GM23338 (cell line): Measurements from ENCODE around the gene TRIAP1. TPM values are rescaled to one million over a fixed set of nuclear protein-coding genes. Genes with fewer than 3 reads are reported as not detected.

Experiments
- ATAC-seq: fragments of 200-7000 bp; cut with Tn5 transposase; 3 replicates; pipeline ENCODE4 v1.9.1; 2020
- DNase-seq: peaks from one replicate; pipeline ENCODE4 v3.0.0-alpha.2; 2015; ENCODE audit warnings: low spot score
- H2AFZ ChIP-seq: fragments of 200-600 bp; sonication (generic); 2 replicates; pipeline ENCODE4 v1.8.0; 2016; ENCODE audit warnings: antibody characterized with exemption, mild to moderate bottlenecking, moderate library complexity
- H3F3A ChIP-seq: fragments of 200-600 bp; sonication (generic); replicated peaks from 2 replicates; pipeline ENCODE4 v1.8.0; 2017; ENCODE audit warnings: antibody characterized with exemption, mixed run types, low read depth
- H3K27ac ChIP-seq: fragments of 200-600 bp; sonication (generic); 2 replicates; pipeline ENCODE4 v1.6.1; 2016; ENCODE audit warnings: low read depth
- H3K27me3 ChIP-seq: fragments of 200-600 bp; sonication (generic); 2 replicates; pipeline ENCODE4 v1.8.0; 2016; ENCODE audit warnings: mild to moderate bottlenecking, mixed run types, moderate library complexity; ENCODE audit not compliant: insufficient read depth
- H3K36me3 ChIP-seq: fragments of 200-600 bp; sonication (generic); 2 replicates; pipeline ENCODE4 v1.8.0; 2016; ENCODE audit warnings: mild to moderate bottlenecking; ENCODE audit not compliant: insufficient read depth
- H3K4me1 ChIP-seq: fragments of 200-600 bp; sonication (generic); 2 replicates; pipeline ENCODE4 v1.8.0; 2016; ENCODE audit warnings: mild to moderate bottlenecking, moderate library complexity; ENCODE audit not compliant: insufficient read depth
- H3K4me2 ChIP-seq: fragments of 200-600 bp; sonication (generic); 2 replicates; pipeline ENCODE4 v1.7.1; 2017; ENCODE audit warnings: mixed run types
- H3K4me3 ChIP-seq: fragments of 200-600 bp; sonication (generic); 2 replicates; pipeline ENCODE4 v1.6.1; 2016; ENCODE audit warnings: mixed run types
- H3K79me2 ChIP-seq: fragments of 200-600 bp; sonication (generic); replicated peaks from 2 replicates; pipeline ENCODE4 v1.8.0; 2017; ENCODE audit warnings: mild to moderate bottlenecking; ENCODE audit not compliant: insufficient read depth
- H3K9me2 ChIP-seq: fragments of 200-600 bp; sonication (generic); 2 replicates; pipeline ENCODE4 v1.8.0; 2017; ENCODE audit not compliant: insufficient read depth
- H4K20me1 ChIP-seq: fragments of 200-600 bp; sonication (generic); replicated peaks from 2 replicates; pipeline ENCODE4 v1.8.0; 2017; ENCODE audit warnings: mild to moderate bottlenecking; ENCODE audit not compliant: insufficient read depth
- H3K27ac Mint-ChIP-seq: 2 replicates; pipeline ENCODE4 v1.8.0; 2020; ENCODE audit warnings: inconsistent platforms, mild to moderate bottlenecking, moderate library complexity, mixed read lengths
- H3K27me3 Mint-ChIP-seq: 3 replicates; pipeline ENCODE4 v1.8.0; 2022; ENCODE audit warnings: low read depth, mild to moderate bottlenecking, moderate library complexity, mixed read lengths, inconsistent platforms; ENCODE audit not compliant: insufficient read depth, poor library complexity
- H3K36me3 Mint-ChIP-seq: 3 replicates; pipeline ENCODE4 v1.8.0; 2021; ENCODE audit warnings: low read depth, mild to moderate bottlenecking, inconsistent platforms, moderate library complexity, mixed read lengths
- H3K4me1 Mint-ChIP-seq: 3 replicates; pipeline ENCODE4 v1.8.0; 2020; ENCODE audit warnings: mild to moderate bottlenecking, inconsistent platforms, mixed read lengths
- H3K4me3 Mint-ChIP-seq: 3 replicates; pipeline ENCODE4 v1.8.0; 2021; ENCODE audit warnings: moderate library complexity, mild to moderate bottlenecking, inconsistent platforms, mixed read lengths
- H3K9me3 Mint-ChIP-seq: 3 replicates; pipeline ENCODE4 v1.8.0; 2020; ENCODE audit warnings: moderate library complexity, mild to moderate bottlenecking, inconsistent platforms, mixed read lengths
- CREB1 ChIP-seq: fragments of 250-450 bp; sonication (Bioruptor Pico); IDR thresholded peaks from 2 replicates; pipeline ENCODE4 v1.5.0; 2020; ENCODE audit warnings: low read depth, mild to moderate bottlenecking, moderate library complexity
- EZH2 ChIP-seq: fragments of 200-600 bp; sonication (generic); IDR thresholded peaks from one replicate; pipeline ENCODE4 v1.8.0; 2017; ENCODE audit warnings: antibody characterized with exemption, mild to moderate bottlenecking, low read depth; ENCODE audit not compliant: unreplicated experiment
- EZH2phosphoT487 ChIP-seq: fragments of 200-600 bp; sonication (generic); IDR thresholded peaks from one replicate; pipeline ENCODE4 v1.8.1; 2018; ENCODE audit warnings: antibody characterized with exemption; ENCODE audit not compliant: unreplicated experiment
- JUNB ChIP-seq: IDR thresholded peaks from one replicate; pipeline ENCODE4 v1.6.1; 2016; ENCODE audit warnings: antibody characterized with exemption; ENCODE audit not compliant: unreplicated experiment
- NANOG ChIP-seq: IDR thresholded peaks from 2 replicates; pipeline ENCODE4 v1.6.1; 2016; ENCODE audit warnings: antibody characterized with exemption, borderline replicate concordance
- POLR2AphosphoS5 ChIP-seq: IDR thresholded peaks from 2 replicates; pipeline ENCODE4 v1.6.1; 2016; ENCODE audit warnings: antibody characterized with exemption, low read depth
- STAT1 ChIP-seq: IDR thresholded peaks from one replicate; pipeline ENCODE4 v1.6.1; 2016; ENCODE audit warnings: antibody characterized with exemption; ENCODE audit not compliant: unreplicated experiment
- ZNF114 ChIP-seq: fragments of 250-450 bp; sonication (Bioruptor Pico); IDR thresholded peaks from 2 replicates; pipeline ENCODE4 v1.5.0; 2020; ENCODE audit warnings: mild to moderate bottlenecking, moderate library complexity
- ZNF331 ChIP-seq: fragments of 250-450 bp; sonication (Bioruptor Pico); IDR thresholded peaks from 2 replicates; pipeline ENCODE4 v1.5.0; 2020; ENCODE audit warnings: low read depth, mild to moderate bottlenecking, moderate library complexity
- polyA plus RNA-seq: library from polyadenylated mRNA; unstranded; fragments of >200 nt; fragmentation: Nextera tagmentation; extraction: Ambion mirVana; gene quantifications from 2 replicates; pipeline ENCODE4 v1.2.1, GENCODE V29; 2016
- total RNA-seq: library from RNA; depleted of rRNA; stranded (reverse); fragments of >200 nt; shearing (Covaris generic); gene quantifications from 2 replicates; pipeline ENCODE4 v1.2.3, GENCODE V29; 2014
- TF ChIP-seq, protein P1 (sequence below): fragments of 250-450 bp; sonication (Bioruptor Pico); IDR thresholded peaks from 2 replicates; pipeline ENCODE4 v1.5.0; 2020; ENCODE audit warnings: mild to moderate bottlenecking, moderate library complexity
- TF ChIP-seq, protein P2 (sequence below): IDR thresholded peaks from one replicate; pipeline ENCODE4 v1.6.1; 2018; ENCODE audit warnings: antibody characterized with exemption; ENCODE audit not compliant: unreplicated experiment
- TF ChIP-seq, protein P3 (sequence below): IDR thresholded peaks from 2 replicates; pipeline ENCODE4 v1.6.1; 2016; ENCODE audit warnings: antibody characterized with exemption
- TF ChIP-seq, protein P4 (sequence below), 2 experiments: fragments of 200-600 bp in 1 of 2; sonication (generic) in 1 of 2; conservative IDR thresholded peaks; 2 replicates each; pipeline versions ENCODE4 v1.5.1 to v1.6.1; 2016 to 2017; ENCODE audit warnings: antibody characterized with exemption in 2 of 2, low read depth in 2 of 2, mild to moderate bottlenecking in 2 of 2, moderate library complexity in 1 of 2

The TRIAP1 gene
- total and polyA plus RNA-seq, 2 experiments from 2014 or later, result 53.4 to 94.2 TPM

DNA sequence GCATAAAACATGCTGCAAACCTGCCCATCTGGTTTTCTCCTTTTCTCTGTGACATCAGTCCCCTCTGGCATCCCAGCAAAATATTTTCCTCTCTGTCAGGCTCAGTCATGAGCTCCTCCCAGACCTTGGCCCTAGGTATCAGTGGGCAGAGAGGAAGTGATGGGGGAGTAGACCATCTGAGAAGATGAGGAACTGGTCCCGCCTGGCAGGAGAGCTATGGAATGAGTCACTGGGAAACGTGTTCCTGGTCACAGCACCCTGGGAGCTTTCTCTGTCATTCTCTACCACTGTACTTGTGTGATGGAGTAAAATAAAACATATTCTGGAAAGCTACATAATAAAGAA lies 28.4 kb upstream of the TRIAP1 start:
- Mint-ChIP-seq H3K4me1 (peaks cover 18% of the 10 kb centered on the region), H3K27me3 (peaks cover 6% of the 10 kb centered on the region), H3K4me3 (no peak overlapping the region), H3K9me3 (no peaks in the 10 kb centered on the region), H3K27ac (0 out of 2 replicates have a peak overlapping the region, but pooled peaks have one; percentile 1), H3K36me3 (no peaks in the 10 kb centered on the region)
- Histone ChIP-seq H3K4me2 (no peak overlapping the region), H3K27ac (peak overlapping the region; percentile 33), H3K4me1 (0 out of 2 replicates have a peak, but pooled peaks cover 3% of the 10 kb centered on the region), H4K20me1 (0 out of 2 replicates have a peak, but pooled peaks cover 4% of the 10 kb centered on the region), H3K9me2 (no peaks in the 10 kb centered on the region), H3K4me3 (no peak overlapping the region), H3K36me3 (no peaks in the 10 kb centered on the region), H3K79me2 (no peaks in the 10 kb centered on the region; the same call in 1 of the 2 replicates), H2AFZ (no peak overlapping the region), H3K27me3 (no peaks in the 10 kb centered on the region), H3F3A (0 out of 2 replicates have a peak, but pooled peaks cover 5% of the 10 kb centered on the region)
- TF ChIP-seq, protein P1, sequence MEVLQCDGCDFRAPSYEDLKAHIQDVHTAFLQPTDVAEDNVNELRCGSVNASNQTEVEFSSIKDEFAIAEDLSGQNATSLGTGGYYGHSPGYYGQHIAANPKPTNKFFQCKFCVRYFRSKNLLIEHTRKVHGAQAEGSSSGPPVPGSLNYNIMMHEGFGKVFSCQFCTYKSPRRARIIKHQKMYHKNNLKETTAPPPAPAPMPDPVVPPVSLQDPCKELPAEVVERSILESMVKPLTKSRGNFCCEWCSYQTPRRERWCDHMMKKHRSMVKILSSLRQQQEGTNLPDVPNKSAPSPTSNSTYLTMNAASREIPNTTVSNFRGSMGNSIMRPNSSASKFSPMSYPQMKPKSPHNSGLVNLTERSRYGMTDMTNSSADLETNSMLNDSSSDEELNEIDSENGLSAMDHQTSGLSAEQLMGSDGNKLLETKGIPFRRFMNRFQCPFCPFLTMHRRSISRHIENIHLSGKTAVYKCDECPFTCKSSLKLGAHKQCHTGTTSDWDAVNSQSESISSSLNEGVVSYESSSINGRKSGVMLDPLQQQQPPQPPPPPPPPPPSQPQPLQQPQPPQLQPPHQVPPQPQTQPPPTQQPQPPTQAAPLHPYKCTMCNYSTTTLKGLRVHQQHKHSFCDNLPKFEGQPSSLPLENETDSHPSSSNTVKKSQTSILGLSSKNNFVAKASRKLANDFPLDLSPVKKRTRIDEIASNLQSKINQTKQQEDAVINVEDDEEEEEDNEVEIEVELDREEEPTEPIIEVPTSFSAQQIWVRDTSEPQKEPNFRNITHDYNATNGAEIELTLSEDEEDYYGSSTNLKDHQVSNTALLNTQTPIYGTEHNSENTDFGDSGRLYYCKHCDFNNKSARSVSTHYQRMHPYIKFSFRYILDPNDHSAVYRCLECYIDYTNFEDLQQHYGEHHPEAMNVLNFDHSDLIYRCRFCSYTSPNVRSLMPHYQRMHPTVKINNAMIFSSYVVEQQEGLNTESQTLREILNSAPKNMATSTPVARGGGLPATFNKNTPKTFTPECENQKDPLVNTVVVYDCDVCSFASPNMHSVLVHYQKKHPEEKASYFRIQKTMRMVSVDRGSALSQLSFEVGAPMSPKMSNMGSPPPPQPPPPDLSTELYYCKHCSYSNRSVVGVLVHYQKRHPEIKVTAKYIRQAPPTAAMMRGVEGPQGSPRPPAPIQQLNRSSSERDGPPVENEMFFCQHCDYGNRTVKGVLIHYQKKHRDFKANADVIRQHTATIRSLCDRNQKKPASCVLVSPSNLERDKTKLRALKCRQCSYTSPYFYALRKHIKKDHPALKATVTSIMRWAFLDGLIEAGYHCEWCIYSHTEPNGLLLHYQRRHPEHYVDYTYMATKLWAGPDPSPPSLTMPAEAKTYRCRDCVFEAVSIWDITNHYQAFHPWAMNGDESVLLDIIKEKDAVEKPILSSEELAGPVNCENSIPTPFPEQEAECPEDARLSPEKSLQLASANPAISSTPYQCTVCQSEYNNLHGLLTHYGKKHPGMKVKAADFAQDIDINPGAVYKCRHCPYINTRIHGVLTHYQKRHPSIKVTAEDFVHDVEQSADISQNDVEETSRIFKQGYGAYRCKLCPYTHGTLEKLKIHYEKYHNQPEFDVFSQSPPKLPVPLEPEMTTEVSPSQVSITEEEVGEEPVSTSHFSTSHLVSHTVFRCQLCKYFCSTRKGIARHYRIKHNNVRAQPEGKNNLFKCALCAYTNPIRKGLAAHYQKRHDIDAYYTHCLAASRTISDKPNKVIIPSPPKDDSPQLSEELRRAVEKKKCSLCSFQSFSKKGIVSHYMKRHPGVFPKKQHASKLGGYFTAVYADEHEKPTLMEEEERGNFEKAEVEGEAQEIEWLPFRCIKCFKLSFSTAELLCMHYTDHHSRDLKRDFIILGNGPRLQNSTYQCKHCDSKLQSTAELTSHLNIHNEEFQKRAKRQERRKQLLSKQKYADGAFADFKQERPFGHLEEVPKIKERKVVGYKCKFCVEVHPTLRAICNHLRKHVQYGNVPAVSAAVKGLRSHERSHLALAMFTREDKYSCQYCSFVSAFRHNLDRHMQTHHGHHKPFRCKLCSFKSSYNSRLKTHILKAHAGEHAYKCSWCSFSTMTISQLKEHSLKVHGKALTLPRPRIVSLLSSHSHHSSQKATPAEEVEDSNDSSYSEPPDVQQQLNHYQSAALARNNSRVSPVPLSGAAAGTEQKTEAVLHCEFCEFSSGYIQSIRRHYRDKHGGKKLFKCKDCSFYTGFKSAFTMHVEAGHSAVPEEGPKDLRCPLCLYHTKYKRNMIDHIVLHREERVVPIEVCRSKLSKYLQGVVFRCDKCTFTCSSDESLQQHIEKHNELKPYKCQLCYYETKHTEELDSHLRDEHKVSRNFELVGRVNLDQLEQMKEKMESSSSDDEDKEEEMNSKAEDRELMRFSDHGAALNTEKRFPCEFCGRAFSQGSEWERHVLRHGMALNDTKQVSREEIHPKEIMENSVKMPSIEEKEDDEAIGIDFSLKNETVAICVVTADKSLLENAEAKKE (CRISPR knock-in tag), result no peak
- TF ChIP-seq POLR2AphosphoS5 (no peak), STAT1 (no peak), NANOG (no peak), CREB1 (CRISPR knock-in tag) (no peak), JUNB (no peak), ZNF331 (CRISPR knock-in tag) (no peak), ZNF114 (CRISPR knock-in tag) (no peak), EZH2 (no peak), EZH2phosphoT487 (no peak)
- TF ChIP-seq, protein P2, sequence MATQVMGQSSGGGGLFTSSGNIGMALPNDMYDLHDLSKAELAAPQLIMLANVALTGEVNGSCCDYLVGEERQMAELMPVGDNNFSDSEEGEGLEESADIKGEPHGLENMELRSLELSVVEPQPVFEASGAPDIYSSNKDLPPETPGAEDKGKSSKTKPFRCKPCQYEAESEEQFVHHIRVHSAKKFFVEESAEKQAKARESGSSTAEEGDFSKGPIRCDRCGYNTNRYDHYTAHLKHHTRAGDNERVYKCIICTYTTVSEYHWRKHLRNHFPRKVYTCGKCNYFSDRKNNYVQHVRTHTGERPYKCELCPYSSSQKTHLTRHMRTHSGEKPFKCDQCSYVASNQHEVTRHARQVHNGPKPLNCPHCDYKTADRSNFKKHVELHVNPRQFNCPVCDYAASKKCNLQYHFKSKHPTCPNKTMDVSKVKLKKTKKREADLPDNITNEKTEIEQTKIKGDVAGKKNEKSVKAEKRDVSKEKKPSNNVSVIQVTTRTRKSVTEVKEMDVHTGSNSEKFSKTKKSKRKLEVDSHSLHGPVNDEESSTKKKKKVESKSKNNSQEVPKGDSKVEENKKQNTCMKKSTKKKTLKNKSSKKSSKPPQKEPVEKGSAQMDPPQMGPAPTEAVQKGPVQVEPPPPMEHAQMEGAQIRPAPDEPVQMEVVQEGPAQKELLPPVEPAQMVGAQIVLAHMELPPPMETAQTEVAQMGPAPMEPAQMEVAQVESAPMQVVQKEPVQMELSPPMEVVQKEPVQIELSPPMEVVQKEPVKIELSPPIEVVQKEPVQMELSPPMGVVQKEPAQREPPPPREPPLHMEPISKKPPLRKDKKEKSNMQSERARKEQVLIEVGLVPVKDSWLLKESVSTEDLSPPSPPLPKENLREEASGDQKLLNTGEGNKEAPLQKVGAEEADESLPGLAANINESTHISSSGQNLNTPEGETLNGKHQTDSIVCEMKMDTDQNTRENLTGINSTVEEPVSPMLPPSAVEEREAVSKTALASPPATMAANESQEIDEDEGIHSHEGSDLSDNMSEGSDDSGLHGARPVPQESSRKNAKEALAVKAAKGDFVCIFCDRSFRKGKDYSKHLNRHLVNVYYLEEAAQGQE, result no peak
- TF ChIP-seq, protein P3, sequence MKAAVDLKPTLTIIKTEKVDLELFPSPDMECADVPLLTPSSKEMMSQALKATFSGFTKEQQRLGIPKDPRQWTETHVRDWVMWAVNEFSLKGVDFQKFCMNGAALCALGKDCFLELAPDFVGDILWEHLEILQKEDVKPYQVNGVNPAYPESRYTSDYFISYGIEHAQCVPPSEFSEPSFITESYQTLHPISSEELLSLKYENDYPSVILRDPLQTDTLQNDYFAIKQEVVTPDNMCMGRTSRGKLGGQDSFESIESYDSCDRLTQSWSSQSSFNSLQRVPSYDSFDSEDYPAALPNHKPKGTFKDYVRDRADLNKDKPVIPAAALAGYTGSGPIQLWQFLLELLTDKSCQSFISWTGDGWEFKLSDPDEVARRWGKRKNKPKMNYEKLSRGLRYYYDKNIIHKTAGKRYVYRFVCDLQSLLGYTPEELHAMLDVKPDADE, result no peak
- TF ChIP-seq, protein P4, sequence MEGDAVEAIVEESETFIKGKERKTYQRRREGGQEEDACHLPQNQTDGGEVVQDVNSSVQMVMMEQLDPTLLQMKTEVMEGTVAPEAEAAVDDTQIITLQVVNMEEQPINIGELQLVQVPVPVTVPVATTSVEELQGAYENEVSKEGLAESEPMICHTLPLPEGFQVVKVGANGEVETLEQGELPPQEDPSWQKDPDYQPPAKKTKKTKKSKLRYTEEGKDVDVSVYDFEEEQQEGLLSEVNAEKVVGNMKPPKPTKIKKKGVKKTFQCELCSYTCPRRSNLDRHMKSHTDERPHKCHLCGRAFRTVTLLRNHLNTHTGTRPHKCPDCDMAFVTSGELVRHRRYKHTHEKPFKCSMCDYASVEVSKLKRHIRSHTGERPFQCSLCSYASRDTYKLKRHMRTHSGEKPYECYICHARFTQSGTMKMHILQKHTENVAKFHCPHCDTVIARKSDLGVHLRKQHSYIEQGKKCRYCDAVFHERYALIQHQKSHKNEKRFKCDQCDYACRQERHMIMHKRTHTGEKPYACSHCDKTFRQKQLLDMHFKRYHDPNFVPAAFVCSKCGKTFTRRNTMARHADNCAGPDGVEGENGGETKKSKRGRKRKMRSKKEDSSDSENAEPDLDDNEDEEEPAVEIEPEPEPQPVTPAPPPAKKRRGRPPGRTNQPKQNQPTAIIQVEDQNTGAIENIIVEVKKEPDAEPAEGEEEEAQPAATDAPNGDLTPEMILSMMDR (conservative IDR thresholded peaks at IDR 0.05; ENCODE audit: low read depth in 2 of 2), result no peak
- DNase-seq, result peak; percentile 42
- ATAC-seq, result no peak
